Activated CD4-positive, alpha-beta T cell treated with anti-CD3 and anti-CD28 coated beads, Interleukin-2, amount 10 ng/mL, durations not matched to agents 7 days and 5 days (primary cell): ENCODE data around the gene ABCC4. TPM values are rescaled to one million over a fixed set of nuclear protein-coding genes. Genes with fewer than 3 reads are reported as not detected.

Source experiments
- CTCF ChIA-PET: fragments of 350-600 bp; sonication (Branson Sonifier 250); formaldehyde crosslinking; loops from one replicate; lab custom pipeline; 2021; ENCODE audit warnings: antibody characterized with exemption; lab: Charles Lee
- POLR2A ChIA-PET: fragments of 350-600 bp; sonication (Branson Sonifier 250); formaldehyde crosslinking; loops from one replicate; lab custom pipeline; 2021; ENCODE audit warnings: antibody characterized with exemption; lab: Charles Lee
- DNase-seq: peaks from one replicate; pipeline ENCODE4 v3.0.0-alpha.2; 2020
- H3K27ac Mint-ChIP-seq: one replicate; pipeline ENCODE4 v1.8.0; 2021; ENCODE audit warnings: mild to moderate bottlenecking, moderate library complexity, mixed read lengths
- H3K27me3 Mint-ChIP-seq: one replicate; pipeline ENCODE4 v1.8.0; 2021; ENCODE audit warnings: mixed read lengths
- H3K36me3 Mint-ChIP-seq: one replicate; pipeline ENCODE4 v1.8.0; 2021; ENCODE audit warnings: low read depth, mixed read lengths
- H3K4me1 Mint-ChIP-seq: one replicate; pipeline ENCODE4 v1.8.0; 2021; ENCODE audit warnings: mixed read lengths
- H3K4me3 Mint-ChIP-seq: one replicate; pipeline ENCODE4 v1.8.0; 2021; ENCODE audit warnings: mild to moderate bottlenecking, moderate library complexity, mixed read lengths
- H3K9me3 Mint-ChIP-seq: one replicate; pipeline ENCODE4 v1.8.0; 2021; ENCODE audit warnings: mixed read lengths
- total RNA-seq, 2 experiments: library from RNA; stranded (reverse); gene quantifications; one replicate each; pipeline ENCODE4 v1.2.3, GENCODE V29; 2021

ABCC4 gene
- total RNA-seq, 2 experiments from 2014 or later, result 4.8 to 7.0 TPM

- Mint-ChIP-seq H3K27me3 (no peaks in the 10 kb centered on the region), H3K9me3 (peaks cover 10% of the 10 kb centered on the region), H3K36me3 (peaks cover 17% of the 10 kb centered on the region), H3K4me1 (peaks cover 7% of the 10 kb centered on the region), H3K4me3 (no peak overlapping the region), H3K27ac (no peak overlapping the region)
- DNase-seq, result no peak
- CTCF ChIA-PET, result no interaction called here
- POLR2A ChIA-PET, result no interaction called here
These were observed 160.7 kb downstream of the ABCC4 start for GRCh38 chr13:95140502-95140901.

GRCh38 chr13:95138876-95139585 lies 162.2 kb downstream of the ABCC4 start:
- Mint-ChIP-seq H3K27me3 (no peaks in the 10 kb centered on the region), H3K4me1 (no peaks in the 10 kb centered on the region), H3K36me3 (peaks cover 8% of the 10 kb centered on the region), H3K27ac (no peak overlapping the region), H3K4me3 (no peak overlapping the region), H3K9me3 (peaks cover 2% of the 10 kb centered on the region)
- DNase-seq, result no peak
- ChIA-PET CTCF (interaction anchor here (0.8 kb wide), 1 partner anchor 12 kb away, joined by 3 read pairs; no protein-coding TSS in a partner anchor), POLR2A (no interaction called here)

- no peaks in the 10 kb centered on the region for H3K27me3 Mint-ChIP-seq
- no peaks in the 10 kb centered on the region for H3K4me1 Mint-ChIP-seq
- ChIA-PET CTCF (no interaction called here), POLR2A (no interaction called here)
- H3K4me3 Mint-ChIP-seq, result no peak overlapping the region
- peaks cover 6% of the 10 kb centered on the region for H3K36me3 Mint-ChIP-seq
- peaks cover 2% of the 10 kb centered on the region for H3K9me3 Mint-ChIP-seq
- no peak overlapping the region for H3K27ac Mint-ChIP-seq
- no peak for DNase-seq
These were observed 164.2 kb downstream of the ABCC4 start for GRCh38 chr13:95137096-95137495.

- H3K36me3 Mint-ChIP-seq, result peaks cover 4% of the 10 kb centered on the region
- H3K4me3 Mint-ChIP-seq, result no peak overlapping the region
- H3K9me3 Mint-ChIP-seq, result peaks cover 2% of the 10 kb centered on the region
- no peak overlapping the region for H3K27ac Mint-ChIP-seq
- ChIA-PET POLR2A (no interaction called here), CTCF (no interaction called here)
- H3K4me1 Mint-ChIP-seq, result no peaks in the 10 kb centered on the region
- DNase-seq, result no peak
- H3K27me3 Mint-ChIP-seq, result no peaks in the 10 kb centered on the region
These were observed 164.6 kb downstream of the ABCC4 start for GRCh38 chr13:95136638-95137037.

- Mint-ChIP-seq H3K4me3 (no peak overlapping the region), H3K27ac (no peak overlapping the region), H3K4me1 (no peaks in the 10 kb centered on the region), H3K27me3 (no peaks in the 10 kb centered on the region), H3K36me3 (no peaks in the 10 kb centered on the region), H3K9me3 (no peaks in the 10 kb centered on the region)
- POLR2A ChIA-PET, result no interaction called here
- CTCF ChIA-PET, result no interaction called here
- no peak for DNase-seq
These were observed 167.8 kb downstream of the ABCC4 start for GRCh38 chr13:95133498-95133897.

- Mint-ChIP-seq H3K27ac (no peak overlapping the region), H3K9me3 (no peaks in the 10 kb centered on the region), H3K4me3 (no peak overlapping the region), H3K4me1 (no peaks in the 10 kb centered on the region), H3K36me3 (peaks cover 2% of the 10 kb centered on the region), H3K27me3 (no peaks in the 10 kb centered on the region)
- CTCF ChIA-PET, result no interaction called here
- POLR2A ChIA-PET, result no interaction called here
- DNase-seq, result no peak
These were observed 172.2 kb downstream of the ABCC4 start for GRCh38 chr13:95129004-95129403.

GRCh38 chr13:95128045-95128643 lies 173.1 kb downstream of the ABCC4 start:
- CTCF ChIA-PET, result no interaction called here
- no peaks in the 10 kb centered on the region for H3K9me3 Mint-ChIP-seq

GRCh38 chr13:95124959-95125358 lies 176.3 kb downstream of the ABCC4 start:
- Mint-ChIP-seq H3K4me1 (peaks cover 10% of the 10 kb centered on the region), H3K27ac (no peak overlapping the region)
- POLR2A ChIA-PET, result no interaction called here

More at GRCh38 chr13:95128045-95128643, 173.1 kb downstream of the ABCC4 start:
- H3K27ac Mint-ChIP-seq, result no peak overlapping the region
- H3K27me3 Mint-ChIP-seq, result no peaks in the 10 kb centered on the region
- H3K36me3 Mint-ChIP-seq, result peaks cover 2% of the 10 kb centered on the region
- DNase-seq, result no peak
- no peak overlapping the region for H3K4me3 Mint-ChIP-seq
- POLR2A ChIA-PET, result no interaction called here
- no peaks in the 10 kb centered on the region for H3K4me1 Mint-ChIP-seq

GRCh38 chr13:95123726-95124125 lies 177.5 kb downstream of the ABCC4 start:
- ChIA-PET CTCF (no interaction called here), POLR2A (no interaction called here)
- no peak overlapping the region for H3K4me3 Mint-ChIP-seq
- DNase-seq, result no peak
- H3K27me3 Mint-ChIP-seq, result no peaks in the 10 kb centered on the region
- H3K4me1 Mint-ChIP-seq, result peaks cover 10% of the 10 kb centered on the region
- peaks cover 5% of the 10 kb centered on the region for H3K36me3 Mint-ChIP-seq
- H3K27ac Mint-ChIP-seq, result no peak overlapping the region
- peaks cover 4% of the 10 kb centered on the region for H3K9me3 Mint-ChIP-seq

More at GRCh38 chr13:95124959-95125358, 176.3 kb downstream of the ABCC4 start:
- CTCF ChIA-PET, result interaction anchor here (0.8 kb wide), 1 partner anchor 102 kb away, joined by 4 read pairs; no protein-coding TSS in a partner anchor
- Mint-ChIP-seq H3K27me3 (no peaks in the 10 kb centered on the region), H3K36me3 (peaks cover 5% of the 10 kb centered on the region), H3K4me3 (no peak overlapping the region), H3K9me3 (peaks cover 4% of the 10 kb centered on the region)
- no peak for DNase-seq

GRCh38 chr13:95122063-95122462 lies 179.2 kb downstream of the ABCC4 start:
- ChIA-PET CTCF (no interaction called here), POLR2A (no interaction called here)
- DNase-seq, result no peak
- peaks cover 10% of the 10 kb centered on the region for H3K4me1 Mint-ChIP-seq
- no peak overlapping the region for H3K27ac Mint-ChIP-seq
- peaks cover 4% of the 10 kb centered on the region for H3K9me3 Mint-ChIP-seq
- H3K27me3 Mint-ChIP-seq, result no peaks in the 10 kb centered on the region
- peaks cover 5% of the 10 kb centered on the region for H3K36me3 Mint-ChIP-seq
- no peak overlapping the region for H3K4me3 Mint-ChIP-seq

- CTCF ChIA-PET, result interaction anchor here (0.8 kb wide), 1 partner anchor 20 kb away, joined by 3 read pairs; no protein-coding TSS in a partner anchor
These were observed 179.7 kb downstream of the ABCC4 start for GRCh38 chr13:95121516-95121915.

GRCh38 chr13:95120650-95121049 lies 180.6 kb downstream of the ABCC4 start:
- ChIA-PET POLR2A (no interaction called here), CTCF (interaction anchor here (0.8 kb wide), 1 partner anchor 19 kb away, joined by 3 read pairs; no protein-coding TSS in a partner anchor)
- H3K9me3 Mint-ChIP-seq, result peaks cover 4% of the 10 kb centered on the region
- peaks cover 10% of the 10 kb centered on the region for H3K4me1 Mint-ChIP-seq
- peaks cover 5% of the 10 kb centered on the region for H3K36me3 Mint-ChIP-seq
- H3K27ac Mint-ChIP-seq, result no peak overlapping the region
- DNase-seq, result no peak
- H3K4me3 Mint-ChIP-seq, result no peak overlapping the region
- H3K27me3 Mint-ChIP-seq, result no peaks in the 10 kb centered on the region

More at GRCh38 chr13:95121516-95121915, 179.7 kb downstream of the ABCC4 start:
- Mint-ChIP-seq H3K9me3 (peaks cover 4% of the 10 kb centered on the region), H3K4me1 (peaks cover 10% of the 10 kb centered on the region), H3K36me3 (peaks cover 5% of the 10 kb centered on the region), H3K27ac (no peak overlapping the region), H3K27me3 (no peaks in the 10 kb centered on the region), H3K4me3 (no peak overlapping the region)
- POLR2A ChIA-PET, result no interaction called here
- DNase-seq, result no peak

- peaks cover 3% of the 10 kb centered on the region for H3K36me3 Mint-ChIP-seq
- H3K9me3 Mint-ChIP-seq, result peaks cover 4% of the 10 kb centered on the region
- POLR2A ChIA-PET, result no interaction called here
- H3K27me3 Mint-ChIP-seq, result no peaks in the 10 kb centered on the region
- no peak for DNase-seq
- H3K4me1 Mint-ChIP-seq, result peaks cover 10% of the 10 kb centered on the region
- CTCF ChIA-PET, result interaction anchor here (0.6 to 0.7 kb wide), 2 partner anchors 46 to 602 kb away, joined by 3 read pairs; no protein-coding TSS in a partner anchor
- H3K4me3 Mint-ChIP-seq, result no peak overlapping the region
- no peak overlapping the region for H3K27ac Mint-ChIP-seq
These were observed 182.5 kb downstream of the ABCC4 start for GRCh38 chr13:95118541-95119324.
